Lung (tissue), 12 donors: ENCODE results near the gene USP47. TPM values are rescaled to one million over a fixed set of nuclear protein-coding genes. Genes with fewer than 3 reads are reported as not detected.

ENCODE experiments used
- ATAC-seq: fragments of 200-7000 bp; cut with Tn5 transposase; one replicate; pipeline ENCODE4 v1.9.1; 2020; ENCODE audit warnings: moderate number of reproducible peaks; ENCODE audit not compliant: insufficient read depth, low FRiP score
- DNase-seq, 3 donors: peaks; one replicate each; pipeline ENCODE4 v3.0.0-alpha.2; 2013 to 2017
- H3K27ac ChIP-seq, 2 donors: one replicate each; pipeline ENCODE4 v1.5.1; 2013; ENCODE audit warnings: mild to moderate bottlenecking in 2 of 2, moderate library complexity in 2 of 2, control low read depth in 1 of 2, inconsistent platforms in 1 of 2, low read depth in 1 of 2, low read length in 1 of 2
- H3K27me3 ChIP-seq, 3 donors: one replicate each; pipeline ENCODE4 v1.5.1; 2013; ENCODE audit warnings: low read length in 2 of 3; ENCODE audit not compliant: control insufficient read depth in 3 of 3, insufficient read depth in 3 of 3
- H3K36me3 ChIP-seq, 4 donors: one replicate each; pipeline ENCODE4 v1.5.1; 2013; ENCODE audit warnings: low read length in 4 of 4, mild to moderate bottlenecking in 1 of 4, moderate library complexity in 1 of 4; ENCODE audit not compliant: control insufficient read depth in 4 of 4, insufficient read depth in 4 of 4
- H3K4me1 ChIP-seq, 5 donors: one replicate each; pipeline ENCODE4 v1.5.1; 2013; ENCODE audit warnings: low read length in 5 of 5, mild to moderate bottlenecking in 2 of 5, moderate library complexity in 1 of 5; ENCODE audit not compliant: control insufficient read depth in 5 of 5, insufficient read depth in 5 of 5
- H3K4me3 ChIP-seq: one replicate; pipeline ENCODE4 v1.5.1; 2013; ENCODE audit warnings: mild to moderate bottlenecking, control low read depth, moderate library complexity
- H3K9ac ChIP-seq, 2 donors: one replicate each; pipeline ENCODE4 v1.5.1; 2013; ENCODE audit warnings: low read length in 2 of 2, control low read depth in 1 of 2; ENCODE audit not compliant: insufficient read depth in 1 of 2
- H3K9me3 ChIP-seq, 4 donors: one replicate each; pipeline ENCODE4 v1.5.1; 2013; ENCODE audit warnings: low read length in 3 of 4, mild to moderate bottlenecking in 1 of 4, moderate library complexity in 1 of 4; ENCODE audit not compliant: control insufficient read depth in 4 of 4, insufficient read depth in 3 of 4
- CTCF ChIP-seq: IDR thresholded peaks from 2 replicates; pipeline ENCODE4 v1.5.1; 2012; ENCODE audit warnings: mild to moderate bottlenecking; ENCODE audit errors: control extremely low read depth, extremely low read depth
- WGBS, 2 donors: extraction: QIAGEN DNeasy Blood & Tissue Kit; methylation state at CpG; one replicate each; pipeline ENCODE4 v1.1.7; 2013; 5-methylcytosine and 5-hydroxymethylcytosine counted together
- polyA plus RNA-seq, 2 donors: library from polyadenylated mRNA; stranded (reverse); fragments of 200-250 nt; gene quantifications; one replicate each; pipeline ENCODE4 v1.2.1, GENCODE V29; 2013
- total RNA-seq, 2 donors: library from RNA; depleted of rRNA in 1 of 2; stranded (reverse); fragments of >200 nt in 1 of 2; gene quantifications; one replicate each; pipeline ENCODE4 v1.2.1, GENCODE V29; 2014 to 2021
- donor health status: control.
- donor health status: control.
- donor health status: Bipolar disorder and iron deficiency.
- donor health status: healthy.
- donor health status: DM: yes; HTN: yes; CAD: no.

USP47 gene
- total and polyA plus RNA-seq, 4 donors = 20.4 to 183 (median 31.9) TPM

GRCh38 chr11:11968511-11969280 lies 126.9 kb downstream of the USP47 start:
- peak overlapping the region in 1 of 2 donors; percentile 1 for H3K27ac ChIP-seq
- no peak for DNase-seq
- H3K36me3 ChIP-seq = peaks cover 0 to 39% (median 13%) of the 10 kb centered on the region in 4 donors
- H3K4me3 ChIP-seq = no peak overlapping the region
- no peak overlapping the region for H3K9ac ChIP-seq
- ATAC-seq = no peak
- 83 to 96% methylated on average over 11 of the region's 11 CpGs for WGBS, 2 donors
- no peak for TF ChIP-seq CTCF
- peaks cover 6 to 18% (median 13%) of the 10 kb centered on the region in 5 donors for H3K4me1 ChIP-seq
- H3K27me3 ChIP-seq = no peaks in the 10 kb centered on the region
- H3K9me3 ChIP-seq = no peaks in the 10 kb centered on the region

GRCh38 chr11:11969380-11970215 lies 127.8 kb downstream of the USP47 start:
- H3K9me3 ChIP-seq = no peaks in the 10 kb centered on the region
- H3K36me3 ChIP-seq = peaks cover 0 to 39% (median 11%) of the 10 kb centered on the region in 4 donors
- DNase-seq (no peak), ATAC-seq (no peak)
- peaks cover 8 to 22% (median 18%) of the 10 kb centered on the region in 5 donors for H3K4me1 ChIP-seq
- H3K27me3 ChIP-seq = no peaks in the 10 kb centered on the region
- H3K4me3 ChIP-seq = no peak overlapping the region
- H3K27ac ChIP-seq = no peak overlapping the region
- TF ChIP-seq CTCF = no peak
- WGBS, 2 donors = 94% methylated on average over 19 of the region's 19 CpGs
- H3K9ac ChIP-seq = no peak overlapping the region

- 83 to 99% methylated on average over 2 of the region's 2 CpGs for WGBS, 2 donors
- no peak for ATAC-seq
Measured at GRCh38 chr11:11970556-11970955, 128.8 kb downstream of the USP47 start.

More at GRCh38 chr11:11970556-11970955, 128.8 kb downstream of the USP47 start:
- no peaks in the 10 kb centered on the region for H3K27me3 ChIP-seq
- H3K9ac ChIP-seq = no peak overlapping the region
- H3K27ac ChIP-seq = no peak overlapping the region
- no peak overlapping the region for H3K4me3 ChIP-seq
- peaks cover 8 to 25% (median 22%) of the 10 kb centered on the region in 5 donors for H3K4me1 ChIP-seq
- DNase-seq = no peak
- TF ChIP-seq CTCF = no peak
- peaks cover 0 to 30% (median 9%) of the 10 kb centered on the region in 4 donors for H3K36me3 ChIP-seq
- no peaks in the 10 kb centered on the region for H3K9me3 ChIP-seq
